Measurements from ENCODE around the gene RCE1.
"Not testable (repeated sequence)": the region's sequence is repeated elsewhere in the genome, so short reads cannot be mapped to it uniquely, and the experiment has no call there.

The RCE1 gene, protein sequence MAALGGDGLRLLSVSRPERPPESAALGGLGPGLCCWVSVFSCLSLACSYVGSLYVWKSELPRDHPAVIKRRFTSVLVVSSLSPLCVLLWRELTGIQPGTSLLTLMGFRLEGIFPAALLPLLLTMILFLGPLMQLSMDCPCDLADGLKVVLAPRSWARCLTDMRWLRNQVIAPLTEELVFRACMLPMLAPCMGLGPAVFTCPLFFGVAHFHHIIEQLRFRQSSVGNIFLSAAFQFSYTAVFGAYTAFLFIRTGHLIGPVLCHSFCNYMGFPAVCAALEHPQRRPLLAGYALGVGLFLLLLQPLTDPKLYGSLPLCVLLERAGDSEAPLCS

GRCh38 chr11:66842896-66843775 lies at the start of gene RCE1:
Gene RCE1 (plus strand): TSS chr11:66843441. CDS start chr11:66843456, 15 bp downstream.
- peak; percentile 84 for DNase-seq (ENCODE audit: low read depth in 1 of 2, low spot score in 1 of 2)

DNA sequence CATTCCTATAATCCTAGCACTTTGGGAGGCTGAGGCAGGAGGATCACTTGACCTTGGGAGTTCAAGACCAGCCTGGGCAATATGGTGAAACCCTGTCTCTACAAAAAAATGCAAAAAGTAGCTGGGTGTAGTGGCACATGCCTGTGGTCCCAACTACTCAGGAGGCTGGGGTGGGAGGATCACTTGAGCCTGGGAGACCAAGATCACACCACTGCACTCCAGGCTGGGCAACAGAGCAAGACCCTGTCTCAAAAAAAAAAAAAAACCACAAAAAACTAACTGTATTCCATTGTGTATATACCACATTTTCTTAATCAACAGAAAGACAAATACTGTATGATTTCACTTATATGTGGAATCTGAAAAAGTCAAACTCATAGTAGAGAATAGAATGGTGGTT lies 43.4 kb upstream of the RCE1 start:
- DNase-seq (ENCODE audit: low read depth in 1 of 2, low spot score in 1 of 2), result not testable (repeated sequence)

GRCh38 chr11:66800720-66801428 lies 42.4 kb upstream of the RCE1 start:
- DNase-seq (ENCODE audit: low read depth in 1 of 2, low spot score in 1 of 2), result no peak

DNA sequence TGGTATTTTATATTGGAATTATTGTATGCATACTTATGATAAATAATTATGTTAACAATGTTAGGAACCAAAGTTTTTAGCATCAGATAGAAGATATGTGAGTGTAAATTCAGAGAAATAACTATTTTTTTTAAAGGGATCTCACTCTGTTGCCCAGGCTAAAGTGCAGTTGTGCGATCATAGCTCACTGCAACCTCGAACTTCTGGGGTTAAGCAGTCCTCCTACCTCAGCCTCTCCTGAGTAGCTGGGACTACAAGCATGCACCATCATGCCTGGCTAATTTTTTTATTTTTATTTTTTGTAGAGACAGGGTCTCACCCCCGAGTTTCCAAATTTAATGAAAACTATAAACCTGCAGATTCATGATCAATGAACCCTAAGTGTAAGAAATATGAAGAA lies 33.6 kb upstream of the RCE1 start:
- DNase-seq (ENCODE audit: low read depth in 1 of 2, low spot score in 1 of 2), result no peak

DNA sequence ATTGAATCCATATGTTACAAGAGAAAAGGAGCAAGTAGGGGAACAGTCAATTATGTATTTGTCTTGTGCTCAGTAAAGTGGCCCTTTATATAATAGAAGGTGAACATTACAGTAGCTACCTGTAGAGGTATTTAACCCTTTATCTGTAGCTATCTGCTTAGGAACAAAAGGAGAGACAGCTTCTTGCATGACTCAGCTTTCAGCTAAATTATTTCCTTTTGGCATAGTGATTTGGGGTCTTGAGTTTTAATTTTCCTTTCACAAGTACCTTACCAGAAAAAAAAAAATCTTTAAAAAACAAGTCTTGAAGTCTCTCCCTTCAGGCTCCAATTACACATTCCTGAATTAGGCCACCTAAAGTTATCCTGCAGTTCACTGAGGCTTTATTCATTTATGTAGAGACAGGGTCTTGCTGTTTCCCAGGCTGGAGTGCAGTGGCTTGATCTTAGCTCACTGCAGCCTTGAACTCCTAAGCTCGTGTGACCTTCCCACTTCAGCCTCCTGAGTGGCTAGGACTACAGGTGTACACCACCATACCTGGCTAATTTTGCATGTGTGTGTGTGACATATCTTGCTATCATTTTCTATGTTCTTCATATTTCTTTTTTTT lies 32.6 kb upstream of the RCE1 start:
- no peak for DNase-seq (ENCODE audit: low read depth in 1 of 2, low spot score in 1 of 2)

DNA sequence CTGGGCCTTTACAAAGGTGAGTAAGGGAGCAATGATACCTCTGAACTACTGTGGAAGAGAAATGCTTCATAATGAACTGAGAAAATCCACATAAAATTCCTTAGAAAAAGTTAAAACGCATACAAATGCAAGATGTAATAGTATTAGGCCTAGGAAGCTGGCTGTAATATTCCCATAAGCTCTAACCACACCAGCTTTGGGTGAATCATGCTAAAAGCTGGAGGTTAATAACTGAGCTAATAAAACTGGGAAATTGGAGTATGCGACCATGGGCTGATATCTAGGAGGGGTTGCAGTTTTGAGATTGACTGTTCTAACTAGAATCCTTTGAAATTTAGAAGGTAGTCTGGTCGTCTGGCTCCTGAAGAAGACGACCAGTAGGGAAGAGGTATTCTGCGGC lies 28.6 kb upstream of the RCE1 start:
- no peak for DNase-seq (ENCODE audit: low read depth in 1 of 2, low spot score in 1 of 2)

DNA sequence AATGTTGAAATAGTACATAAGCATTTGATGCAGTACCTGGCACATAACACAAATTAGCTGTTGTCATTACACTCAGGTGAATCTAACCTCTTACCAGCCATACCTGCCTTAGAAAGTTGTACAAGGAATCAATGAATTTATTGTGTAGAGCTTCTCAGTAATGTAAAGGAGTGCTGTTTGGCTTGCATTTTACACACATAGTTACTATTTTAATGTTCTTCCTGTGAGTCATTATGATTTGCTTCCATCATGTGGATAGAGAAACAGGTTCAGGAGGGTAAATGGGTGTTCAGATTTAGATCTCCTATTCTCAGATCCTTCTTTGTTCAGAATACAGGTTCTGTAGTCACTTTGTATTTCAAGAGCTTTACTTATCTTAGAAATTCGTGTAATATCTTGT lies 27.6 kb upstream of the RCE1 start:
- no peak for DNase-seq (ENCODE audit: low read depth in 1 of 2, low spot score in 1 of 2)

DNA sequence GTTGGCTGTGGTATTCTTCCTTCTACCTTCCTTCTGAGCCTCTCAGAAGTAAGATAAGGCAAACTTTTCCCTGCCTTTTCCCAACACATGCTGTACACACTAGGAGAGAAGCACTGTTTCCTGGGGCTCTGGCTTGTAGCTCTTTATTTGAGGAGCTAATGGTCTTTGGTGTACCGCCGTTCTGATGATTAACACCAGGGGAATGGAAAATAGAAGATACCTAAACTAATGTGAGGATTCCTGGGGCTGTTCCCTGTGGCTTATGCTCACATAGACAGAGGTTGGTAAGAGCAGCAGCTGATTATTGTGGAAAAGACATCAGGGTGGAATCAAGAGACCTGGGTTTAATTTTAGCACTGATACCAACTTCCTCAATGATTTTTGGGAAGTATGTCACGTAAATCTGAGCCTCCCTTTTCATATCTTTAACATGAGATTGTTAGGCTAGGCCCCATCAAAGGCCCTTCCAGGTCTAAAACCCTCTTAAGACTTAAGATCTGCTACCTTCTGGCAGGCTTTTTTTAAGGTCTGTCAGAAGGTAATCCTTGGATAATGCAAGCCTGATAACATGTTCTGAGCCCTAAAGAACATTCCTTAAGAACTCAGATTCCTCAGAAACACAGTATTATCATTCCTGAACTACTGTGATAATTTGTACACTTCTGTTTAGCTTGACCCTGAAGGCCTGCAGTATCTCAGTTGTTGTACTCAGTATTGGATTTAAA lies 24.8 kb upstream of the RCE1 start:
- no peak for DNase-seq (ENCODE audit: low read depth in 1 of 2, low spot score in 1 of 2)

DNA sequence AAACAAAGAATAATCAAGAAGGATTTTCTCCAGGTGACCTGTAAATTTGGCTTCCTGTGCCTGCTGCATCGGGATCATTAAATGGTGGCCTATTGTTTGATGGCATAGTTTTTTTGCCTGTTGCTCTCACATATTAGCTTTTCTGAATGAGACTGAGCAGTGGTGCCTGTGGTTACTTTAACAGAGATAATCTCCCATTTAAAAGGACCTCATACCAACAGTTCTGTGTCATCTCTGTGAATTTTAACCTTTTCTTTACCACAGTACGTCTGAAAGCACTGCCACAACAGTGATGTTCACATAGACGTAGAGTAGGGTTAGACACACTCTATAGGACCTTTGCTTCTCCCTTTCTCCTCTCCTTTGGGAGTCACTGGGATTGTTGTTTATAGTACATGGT lies 22.9 kb upstream of the RCE1 start:
- no peak for DNase-seq (ENCODE audit: low read depth in 1 of 2, low spot score in 1 of 2)

- no peak for DNase-seq (ENCODE audit: low read depth in 1 of 2, low spot score in 1 of 2)
These were observed 22.3 kb upstream of the RCE1 start for GRCh38 chr11:66820901-66821300.

DNA sequence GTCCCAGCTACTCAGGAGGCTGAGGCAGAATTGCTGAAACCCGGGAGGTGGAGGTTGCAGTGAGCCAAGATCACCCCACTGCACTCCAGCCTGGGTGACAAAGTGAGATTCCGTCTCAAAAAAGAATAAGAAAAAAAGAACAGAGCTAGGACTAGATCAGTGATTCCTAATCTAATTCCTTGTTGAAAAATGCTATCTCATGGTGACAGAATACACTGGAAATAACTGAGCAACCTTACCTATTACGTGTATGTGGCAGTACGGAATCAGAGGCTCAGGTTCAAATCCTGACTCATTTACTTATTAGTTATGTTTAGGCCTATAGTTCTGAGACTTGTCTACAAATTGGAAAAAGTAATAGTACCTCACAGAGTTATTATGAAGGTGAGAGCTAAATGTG lies 19.5 kb upstream of the RCE1 start:
- no peak for DNase-seq (ENCODE audit: low read depth in 1 of 2, low spot score in 1 of 2)

- DNase-seq (ENCODE audit: low read depth in 1 of 2, low spot score in 1 of 2), result not testable (repeated sequence)
These were observed 18.7 kb upstream of the RCE1 start for GRCh38 chr11:66824573-66824972.

DNA sequence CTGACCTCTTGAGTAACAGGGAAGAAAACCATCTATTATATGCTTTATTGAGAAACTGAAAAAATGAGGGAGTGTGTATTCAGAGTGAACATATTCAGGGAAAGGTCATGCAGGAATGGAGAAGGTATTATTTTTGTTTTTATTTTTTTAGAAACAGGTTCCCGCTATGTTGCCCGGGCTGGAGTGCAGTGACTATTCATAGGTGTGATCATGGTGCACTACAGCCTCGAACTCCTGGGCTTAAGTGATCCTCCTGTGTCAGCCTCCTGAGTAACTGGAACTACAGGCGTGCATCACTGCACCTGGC lies 8.7 kb upstream of the RCE1 start:
- no peak for DNase-seq (ENCODE audit: low read depth in 1 of 2, low spot score in 1 of 2)

GRCh38 chr11:66834943-66835342 lies 8.3 kb upstream of the RCE1 start:
- DNase-seq (ENCODE audit: low read depth in 1 of 2, low spot score in 1 of 2), result no peak

DNA sequence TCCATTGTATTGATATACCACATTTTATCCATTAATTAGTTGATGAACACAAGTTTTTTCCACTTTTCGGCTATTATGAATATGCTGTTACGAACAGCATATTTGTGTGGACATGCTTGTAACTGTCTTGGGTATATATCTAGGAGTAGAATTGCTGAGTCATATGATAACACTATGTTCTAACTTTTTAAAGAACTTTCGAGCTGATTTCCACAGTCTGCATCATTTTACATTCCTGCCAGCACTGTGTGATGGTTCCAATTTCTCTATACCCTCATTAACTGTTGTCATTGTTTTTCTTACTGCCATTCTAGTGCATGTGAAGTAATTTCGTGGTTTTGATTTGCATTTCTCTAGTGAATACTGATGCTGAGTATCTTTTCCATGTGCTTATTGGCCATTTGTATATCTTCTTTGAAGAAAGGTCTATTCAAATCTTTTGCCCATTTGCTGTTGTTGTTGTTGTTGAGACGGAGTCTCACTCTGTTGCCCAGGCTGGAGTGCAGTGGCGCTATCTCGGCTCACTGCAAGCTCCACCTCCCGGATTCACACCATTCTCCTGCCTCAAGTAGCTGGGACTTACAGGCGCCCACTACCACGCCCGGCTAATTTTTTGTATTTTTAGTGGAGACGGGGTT lies 7.4 kb upstream of the RCE1 start:
- no peak for DNase-seq (ENCODE audit: low read depth in 1 of 2, low spot score in 1 of 2)

DNA sequence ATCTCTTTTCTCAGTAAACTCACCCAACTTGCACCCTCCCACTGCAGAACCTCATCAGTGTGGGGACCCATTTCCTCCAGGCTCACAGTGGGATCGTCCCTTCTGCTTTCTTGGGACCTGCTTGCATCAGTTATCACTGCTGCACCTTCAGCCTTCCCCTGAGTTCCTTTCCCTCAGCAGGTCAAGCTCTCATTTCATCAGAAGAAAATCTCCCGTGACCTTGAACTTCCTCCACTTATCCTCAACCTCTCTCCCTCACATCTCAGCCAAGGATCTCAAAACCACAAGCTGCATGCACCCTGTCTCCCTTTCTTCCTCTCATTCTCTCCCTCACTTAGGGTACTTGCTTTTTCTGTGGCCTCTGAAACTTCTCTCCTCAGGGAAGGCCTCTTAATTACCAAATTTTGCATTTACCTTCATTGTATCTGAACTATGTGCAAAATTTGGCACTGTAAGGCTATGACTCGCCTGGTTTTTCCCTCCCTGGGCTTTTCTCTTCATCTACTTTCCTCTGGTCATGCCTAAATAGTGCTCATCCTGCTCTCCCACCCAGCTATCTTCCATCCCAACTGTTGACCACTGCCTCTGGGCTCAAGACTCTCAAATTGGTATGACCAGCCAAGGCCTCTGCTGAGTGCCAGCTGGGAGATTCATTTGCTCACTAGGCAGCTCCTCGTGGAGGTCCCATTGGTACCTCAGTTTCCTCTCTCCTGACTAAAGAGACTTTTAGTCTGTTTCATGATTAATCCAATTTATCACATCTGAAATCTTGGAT lies 2.7 kb upstream of the RCE1 start:
- no peak for DNase-seq (ENCODE audit: low read depth in 1 of 2, low spot score in 1 of 2)

GRCh38 chr11:66841861-66842260 lies 1.4 kb upstream of the RCE1 start:
- DNase-seq (ENCODE audit: low read depth in 1 of 2, low spot score in 1 of 2), result no peak

DNA sequence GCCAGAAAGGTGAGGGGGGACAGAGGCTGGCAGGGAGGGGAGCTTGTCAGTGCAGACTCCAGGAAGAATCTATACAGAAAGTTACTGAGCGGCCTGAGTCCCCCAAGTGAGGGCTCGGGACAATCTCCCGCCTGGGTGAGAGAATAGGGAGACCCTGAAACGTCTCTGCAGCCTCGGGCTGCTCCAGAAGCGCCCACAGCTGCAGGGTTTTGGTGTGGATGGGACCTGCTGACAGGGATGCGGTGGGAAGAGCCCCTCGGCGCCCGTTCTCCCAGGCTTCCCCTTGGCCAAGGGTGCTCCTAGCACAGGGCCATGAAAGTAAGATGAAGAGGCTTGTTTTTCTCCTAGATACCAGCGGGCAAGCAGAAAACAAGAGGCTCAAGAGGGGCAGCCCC lies 743 bp upstream of the RCE1 start:
- DNase-seq (ENCODE audit: low read depth in 1 of 2, low spot score in 1 of 2), result no peak

GRCh38 chr11:66843776-66844495 lies 695 bp downstream of the RCE1 start:
- no peak for DNase-seq (ENCODE audit: low read depth in 1 of 2, low spot score in 1 of 2)

All from activated T-helper 1 cell treated with anti-CD3 and anti-CD28 coated beads, Interleukin-2, amount 50 U/mL, for 16 hours (primary cell).